Measurements from ENCODE around the gene IFNL1.

- TF ChIP-seq CTCF (IDR thresholded peaks at IDR 0.05) (no peak), POLR2A (IDR thresholded peaks at IDR 0.05) (no peak)
Measured at GRCh38 chr19:39304701-39305571, 8.7 kb downstream of the IFNL1 start.

All from ovary (tissue), 3 donors.